Endometrium (tissue), 2 donors: ENCODE results near the gene GABRG3.
"Not testable (repeated sequence)": the region's sequence is repeated elsewhere in the genome, so short reads cannot be mapped to it uniquely, and the experiment has no call there.

Source experiments
- FAIRE-seq: peaks from 2 replicates; lab custom pipeline; 2012; peaks lifted over from hg19 to GRCh38; lab: Jason Lieb, UNC
- donor health status: control.
- donor health status: control.

Gene GABRG3

GRCh38 chr15:27183201-27183600 is 212.2 kb downstream of the GABRG3 start:
- no peak for FAIRE-seq

- not testable (repeated sequence) for FAIRE-seq
These were observed 220.5 kb downstream of the GABRG3 start for GRCh38 chr15:27191515-27191914.

- no peak for FAIRE-seq
These were observed 225.7 kb downstream of the GABRG3 start for GRCh38 chr15:27196691-27197090.

GRCh38 chr15:27201425-27201824 is 230.4 kb downstream of the GABRG3 start:
- FAIRE-seq, result no peak

GRCh38 chr15:27210176-27210575 is 239.2 kb downstream of the GABRG3 start:
- no peak for FAIRE-seq

- FAIRE-seq, result no peak
These were observed 243.1 kb downstream of the GABRG3 start for GRCh38 chr15:27214032-27214431.

GRCh38 chr15:27214961-27215360 is 244.0 kb downstream of the GABRG3 start:
- FAIRE-seq, result no peak

- FAIRE-seq, result no peak
These were observed 247.4 kb downstream of the GABRG3 start for GRCh38 chr15:27218426-27218825.

- FAIRE-seq, result no peak
These were observed 248.7 kb downstream of the GABRG3 start for GRCh38 chr15:27219636-27220035.

- FAIRE-seq, result no peak
These were observed 249.2 kb downstream of the GABRG3 start for GRCh38 chr15:27220199-27220598.

GRCh38 chr15:27222479-27222878 is 251.5 kb downstream of the GABRG3 start:
- FAIRE-seq, result no peak

GRCh38 chr15:27223179-27223578 is 252.2 kb downstream of the GABRG3 start:
- no peak for FAIRE-seq

GRCh38 chr15:27231811-27232210 is 260.8 kb downstream of the GABRG3 start:
- FAIRE-seq, result no peak

- no peak for FAIRE-seq
These were observed 261.9 kb downstream of the GABRG3 start for GRCh38 chr15:27232876-27233275.

- no peak for FAIRE-seq
These were observed 263.6 kb downstream of the GABRG3 start for GRCh38 chr15:27234593-27234992.

GRCh38 chr15:27235161-27235560 is 264.2 kb downstream of the GABRG3 start:
- FAIRE-seq, result no peak

- FAIRE-seq, result no peak
These were observed 264.7 kb downstream of the GABRG3 start for GRCh38 chr15:27235681-27236080.

- no peak for FAIRE-seq
These were observed 266.4 kb downstream of the GABRG3 start for GRCh38 chr15:27237319-27237939.

- no peak for FAIRE-seq
These were observed 267.2 kb downstream of the GABRG3 start for GRCh38 chr15:27238209-27238608.

GRCh38 chr15:27238707-27239423 is 267.9 kb downstream of the GABRG3 start:
- FAIRE-seq, result no peak

- no peak for FAIRE-seq
These were observed 271.0 kb downstream of the GABRG3 start for GRCh38 chr15:27241943-27242342.

GRCh38 chr15:27244047-27244446 is 273.1 kb downstream of the GABRG3 start:
- no peak for FAIRE-seq

- FAIRE-seq, result no peak
These were observed 277.3 kb downstream of the GABRG3 start for GRCh38 chr15:27248251-27248650.
